ENCODE measurements around the gene CCDC157.

DNA sequence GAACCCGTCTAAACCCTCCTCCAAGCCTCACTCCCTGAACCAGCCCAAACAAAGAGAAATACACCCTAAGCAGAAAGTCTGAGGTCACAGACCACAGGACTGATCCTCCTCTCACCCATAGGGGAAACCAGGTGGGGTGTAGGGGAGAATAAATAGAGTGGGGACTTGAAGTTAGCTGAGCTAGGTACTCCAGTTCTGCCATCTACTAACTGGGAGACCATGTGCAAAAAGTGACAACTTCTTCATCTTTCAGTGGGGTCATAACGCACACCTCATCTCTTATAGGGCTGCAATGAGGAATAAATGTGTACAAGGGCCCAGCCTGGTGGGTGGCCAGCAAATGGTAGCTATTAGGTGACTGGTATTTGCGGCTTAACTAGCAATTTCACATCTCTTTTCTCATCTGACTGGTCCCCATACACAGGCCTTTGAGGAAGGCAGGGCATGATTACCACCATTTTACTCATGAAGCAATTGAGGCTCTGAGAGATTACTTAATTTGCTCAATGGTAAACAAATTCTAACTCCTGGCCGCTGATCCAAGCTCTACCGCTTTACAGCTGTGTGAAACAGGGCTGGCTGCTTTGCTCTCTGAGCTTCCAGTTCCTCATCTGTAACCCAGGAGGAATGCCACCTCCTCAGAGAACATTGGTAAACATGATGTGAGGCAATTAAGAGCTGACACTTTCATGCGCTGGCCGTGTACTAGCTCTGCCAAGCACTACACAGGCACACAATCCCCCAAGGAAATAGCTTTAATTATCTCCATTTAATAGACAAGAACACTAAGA lies 46.7 kb upstream of the CCDC157 start:
- TF ChIP-seq, protein P1, sequence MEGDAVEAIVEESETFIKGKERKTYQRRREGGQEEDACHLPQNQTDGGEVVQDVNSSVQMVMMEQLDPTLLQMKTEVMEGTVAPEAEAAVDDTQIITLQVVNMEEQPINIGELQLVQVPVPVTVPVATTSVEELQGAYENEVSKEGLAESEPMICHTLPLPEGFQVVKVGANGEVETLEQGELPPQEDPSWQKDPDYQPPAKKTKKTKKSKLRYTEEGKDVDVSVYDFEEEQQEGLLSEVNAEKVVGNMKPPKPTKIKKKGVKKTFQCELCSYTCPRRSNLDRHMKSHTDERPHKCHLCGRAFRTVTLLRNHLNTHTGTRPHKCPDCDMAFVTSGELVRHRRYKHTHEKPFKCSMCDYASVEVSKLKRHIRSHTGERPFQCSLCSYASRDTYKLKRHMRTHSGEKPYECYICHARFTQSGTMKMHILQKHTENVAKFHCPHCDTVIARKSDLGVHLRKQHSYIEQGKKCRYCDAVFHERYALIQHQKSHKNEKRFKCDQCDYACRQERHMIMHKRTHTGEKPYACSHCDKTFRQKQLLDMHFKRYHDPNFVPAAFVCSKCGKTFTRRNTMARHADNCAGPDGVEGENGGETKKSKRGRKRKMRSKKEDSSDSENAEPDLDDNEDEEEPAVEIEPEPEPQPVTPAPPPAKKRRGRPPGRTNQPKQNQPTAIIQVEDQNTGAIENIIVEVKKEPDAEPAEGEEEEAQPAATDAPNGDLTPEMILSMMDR (IDR thresholded peaks at IDR 0.05; ENCODE audit: low read depth, low read length, missing input control), result no peak
- peak; percentile 67 for TF ChIP-seq YY1 (IDR thresholded peaks at IDR 0.05)
- no peak for TF ChIP-seq EGR1 (IDR thresholded peaks at IDR 0.05; ENCODE audit: low read depth in 2 of 2)
- TF ChIP-seq HNF4G (IDR thresholded peaks at IDR 0.05), result no peak
- peak in 1 of 2 donors; percentile 54 for TF ChIP-seq RXRA (IDR thresholded peaks at IDR 0.05)
- peak; percentile 39 for TF ChIP-seq SP1 (IDR thresholded peaks at IDR 0.05)
- TF ChIP-seq JUND (IDR thresholded peaks at IDR 0.05), result no peak
- no peak for TF ChIP-seq RAD21 (IDR thresholded peaks at IDR 0.05)
- TF ChIP-seq, protein P2, sequence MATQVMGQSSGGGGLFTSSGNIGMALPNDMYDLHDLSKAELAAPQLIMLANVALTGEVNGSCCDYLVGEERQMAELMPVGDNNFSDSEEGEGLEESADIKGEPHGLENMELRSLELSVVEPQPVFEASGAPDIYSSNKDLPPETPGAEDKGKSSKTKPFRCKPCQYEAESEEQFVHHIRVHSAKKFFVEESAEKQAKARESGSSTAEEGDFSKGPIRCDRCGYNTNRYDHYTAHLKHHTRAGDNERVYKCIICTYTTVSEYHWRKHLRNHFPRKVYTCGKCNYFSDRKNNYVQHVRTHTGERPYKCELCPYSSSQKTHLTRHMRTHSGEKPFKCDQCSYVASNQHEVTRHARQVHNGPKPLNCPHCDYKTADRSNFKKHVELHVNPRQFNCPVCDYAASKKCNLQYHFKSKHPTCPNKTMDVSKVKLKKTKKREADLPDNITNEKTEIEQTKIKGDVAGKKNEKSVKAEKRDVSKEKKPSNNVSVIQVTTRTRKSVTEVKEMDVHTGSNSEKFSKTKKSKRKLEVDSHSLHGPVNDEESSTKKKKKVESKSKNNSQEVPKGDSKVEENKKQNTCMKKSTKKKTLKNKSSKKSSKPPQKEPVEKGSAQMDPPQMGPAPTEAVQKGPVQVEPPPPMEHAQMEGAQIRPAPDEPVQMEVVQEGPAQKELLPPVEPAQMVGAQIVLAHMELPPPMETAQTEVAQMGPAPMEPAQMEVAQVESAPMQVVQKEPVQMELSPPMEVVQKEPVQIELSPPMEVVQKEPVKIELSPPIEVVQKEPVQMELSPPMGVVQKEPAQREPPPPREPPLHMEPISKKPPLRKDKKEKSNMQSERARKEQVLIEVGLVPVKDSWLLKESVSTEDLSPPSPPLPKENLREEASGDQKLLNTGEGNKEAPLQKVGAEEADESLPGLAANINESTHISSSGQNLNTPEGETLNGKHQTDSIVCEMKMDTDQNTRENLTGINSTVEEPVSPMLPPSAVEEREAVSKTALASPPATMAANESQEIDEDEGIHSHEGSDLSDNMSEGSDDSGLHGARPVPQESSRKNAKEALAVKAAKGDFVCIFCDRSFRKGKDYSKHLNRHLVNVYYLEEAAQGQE (IDR thresholded peaks at IDR 0.05), result peak; percentile 23
- TF ChIP-seq, protein P3, sequence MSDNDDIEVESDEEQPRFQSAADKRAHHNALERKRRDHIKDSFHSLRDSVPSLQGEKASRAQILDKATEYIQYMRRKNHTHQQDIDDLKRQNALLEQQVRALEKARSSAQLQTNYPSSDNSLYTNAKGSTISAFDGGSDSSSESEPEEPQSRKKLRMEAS (IDR thresholded peaks at IDR 0.05), result peak; percentile 37
- TF ChIP-seq, protein P4, sequence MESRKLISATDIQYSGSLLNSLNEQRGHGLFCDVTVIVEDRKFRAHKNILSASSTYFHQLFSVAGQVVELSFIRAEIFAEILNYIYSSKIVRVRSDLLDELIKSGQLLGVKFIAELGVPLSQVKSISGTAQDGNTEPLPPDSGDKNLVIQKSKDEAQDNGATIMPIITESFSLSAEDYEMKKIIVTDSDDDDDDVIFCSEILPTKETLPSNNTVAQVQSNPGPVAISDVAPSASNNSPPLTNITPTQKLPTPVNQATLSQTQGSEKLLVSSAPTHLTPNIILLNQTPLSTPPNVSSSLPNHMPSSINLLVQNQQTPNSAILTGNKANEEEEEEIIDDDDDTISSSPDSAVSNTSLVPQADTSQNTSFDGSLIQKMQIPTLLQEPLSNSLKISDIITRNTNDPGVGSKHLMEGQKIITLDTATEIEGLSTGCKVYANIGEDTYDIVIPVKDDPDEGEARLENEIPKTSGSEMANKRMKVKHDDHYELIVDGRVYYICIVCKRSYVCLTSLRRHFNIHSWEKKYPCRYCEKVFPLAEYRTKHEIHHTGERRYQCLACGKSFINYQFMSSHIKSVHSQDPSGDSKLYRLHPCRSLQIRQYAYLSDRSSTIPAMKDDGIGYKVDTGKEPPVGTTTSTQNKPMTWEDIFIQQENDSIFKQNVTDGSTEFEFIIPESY (IDR thresholded peaks at IDR 0.05), result no peak
- peak; percentile 71 for TF ChIP-seq FOXA1 (IDR thresholded peaks at IDR 0.05)

All from liver (tissue), 3 donors.